Activated CD8-positive, alpha-beta T cell treated with anti-CD3 and anti-CD28 coated beads for 36 hours (primary cell): ENCODE data around the gene DRC7. TPM values are rescaled to one million over a fixed set of nuclear protein-coding genes. Genes with fewer than 3 reads are reported as not detected.
A peak's percentile ranks its signal among the peaks of the same experiment; 100 is the strongest.

Experiments used
- ATAC-seq: fragments of 200-7000 bp; cut with Tn5 transposase; one replicate; pipeline ENCODE4 v1.10.0; 2021; ENCODE audit warnings: mild to moderate bottlenecking, moderate library complexity
- CTCF ChIA-PET: fragments of 350-600 bp; sonication (Branson Sonifier 250); formaldehyde crosslinking; loops from one replicate; lab custom pipeline; 2021; ENCODE audit warnings: antibody characterized with exemption; lab: Charles Lee
- POLR2A ChIA-PET: fragments of 350-600 bp; sonication (Branson Sonifier 250); formaldehyde crosslinking; loops from one replicate; lab custom pipeline; 2021; ENCODE audit warnings: antibody characterized with exemption; lab: Charles Lee
- DNase-seq: peaks from one replicate; pipeline ENCODE4 v3.0.0-alpha.2; 2020
- H3K27ac Mint-ChIP-seq: one replicate; pipeline ENCODE4 v1.8.0; 2021; ENCODE audit warnings: mild to moderate bottlenecking, mixed read lengths
- H3K27me3 Mint-ChIP-seq: one replicate; pipeline ENCODE4 v1.8.0; 2021; ENCODE audit warnings: mixed read lengths
- H3K36me3 Mint-ChIP-seq: one replicate; pipeline ENCODE4 v1.8.0; 2021; ENCODE audit warnings: low read depth, mixed read lengths
- H3K4me1 Mint-ChIP-seq: one replicate; pipeline ENCODE4 v1.8.0; 2021; ENCODE audit warnings: low read depth, mixed read lengths
- H3K4me3 Mint-ChIP-seq: one replicate; pipeline ENCODE4 v1.8.0; 2021; ENCODE audit warnings: mild to moderate bottlenecking, moderate library complexity, mixed read lengths
- H3K9me3 Mint-ChIP-seq: one replicate; pipeline ENCODE4 v1.8.0; 2021; ENCODE audit warnings: mixed read lengths
- intact Hi-C: fragments of 100-400 bp; cut with micrococcal nuclease; formaldehyde crosslinking; loops from one replicate; pipeline ENCODE4 v1.10.0; 2022
- total RNA-seq, 2 experiments: library from RNA; stranded (reverse); gene quantifications; one replicate each; pipeline ENCODE4 v1.2.3, GENCODE V29; 2021
- TF ChIP-seq, protein P1 (sequence below): fragments of 200-600 bp; IDR thresholded peaks from one replicate; pipeline ENCODE4 v1.8.0; 2022; ENCODE audit warnings: antibody characterized with exemption, mild to moderate bottlenecking

Gene DRC7
- total RNA-seq, 2 experiments from 2014 or later = 0.58 TPM; not detected in 1

DNA sequence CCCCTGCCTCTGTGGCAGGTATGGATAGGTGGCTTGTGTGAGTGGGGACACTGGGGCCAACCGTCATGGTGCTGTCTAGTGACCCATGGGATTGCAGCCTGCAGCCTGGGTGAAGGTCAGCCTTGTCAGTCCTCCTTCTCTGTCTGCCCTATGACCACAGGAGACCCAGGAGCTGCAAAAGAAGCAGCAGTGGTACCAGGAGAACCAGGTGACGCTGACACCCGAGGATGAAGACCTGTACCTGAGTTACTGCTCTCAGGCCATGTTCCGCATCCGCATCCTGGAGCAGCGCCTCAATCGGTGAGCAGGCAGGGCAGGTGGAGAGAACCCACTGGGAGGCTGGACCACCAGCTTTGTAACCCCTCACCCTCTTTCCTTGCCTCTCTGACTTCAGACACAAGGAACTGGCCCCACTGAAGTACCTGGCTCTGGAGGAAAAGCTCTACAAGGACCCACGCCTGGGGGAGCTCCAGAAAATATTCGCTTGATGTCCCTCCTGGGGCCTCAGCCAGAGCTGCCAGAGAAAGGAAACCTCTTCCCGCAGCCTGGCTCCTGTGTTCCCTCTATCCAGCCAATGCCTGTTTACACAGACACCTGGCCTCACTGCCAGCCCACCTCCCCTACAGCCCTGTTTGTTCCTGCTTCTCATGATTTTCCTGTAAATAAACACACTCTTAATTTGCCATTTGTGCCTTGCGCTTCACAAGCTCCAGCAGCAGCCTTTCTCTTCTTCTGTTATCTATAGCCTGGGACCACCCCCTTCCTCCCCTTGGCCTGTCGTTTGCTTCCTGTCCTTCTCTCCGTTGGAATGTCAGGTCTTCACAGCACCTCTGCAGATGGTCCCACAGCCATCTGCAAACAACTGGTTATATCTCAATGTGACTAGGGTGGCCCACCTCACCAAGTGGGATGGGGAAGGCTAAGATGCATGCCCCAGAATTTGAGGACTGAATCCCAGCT, 36.4 kb downstream of the DRC7 start:
- Mint-ChIP-seq H3K4me1 (peaks cover 3% of the 10 kb centered on the region), H3K4me3 (no peak overlapping the region), H3K36me3 (peaks cover 15% of the 10 kb centered on the region), H3K27ac (no peak overlapping the region), H3K9me3 (peaks cover 8% of the 10 kb centered on the region), H3K27me3 (no peaks in the 10 kb centered on the region)
- ChIA-PET CTCF (interaction anchor here (1.4 to 2.8 kb wide), 2 partner anchors 83 to 154 kb away, joined by 4 to 13 read pairs; no protein-coding TSS in a partner anchor), POLR2A (no interaction called here)
- DNase-seq (no peak), ATAC-seq (no peak)
- TF ChIP-seq, protein P1, sequence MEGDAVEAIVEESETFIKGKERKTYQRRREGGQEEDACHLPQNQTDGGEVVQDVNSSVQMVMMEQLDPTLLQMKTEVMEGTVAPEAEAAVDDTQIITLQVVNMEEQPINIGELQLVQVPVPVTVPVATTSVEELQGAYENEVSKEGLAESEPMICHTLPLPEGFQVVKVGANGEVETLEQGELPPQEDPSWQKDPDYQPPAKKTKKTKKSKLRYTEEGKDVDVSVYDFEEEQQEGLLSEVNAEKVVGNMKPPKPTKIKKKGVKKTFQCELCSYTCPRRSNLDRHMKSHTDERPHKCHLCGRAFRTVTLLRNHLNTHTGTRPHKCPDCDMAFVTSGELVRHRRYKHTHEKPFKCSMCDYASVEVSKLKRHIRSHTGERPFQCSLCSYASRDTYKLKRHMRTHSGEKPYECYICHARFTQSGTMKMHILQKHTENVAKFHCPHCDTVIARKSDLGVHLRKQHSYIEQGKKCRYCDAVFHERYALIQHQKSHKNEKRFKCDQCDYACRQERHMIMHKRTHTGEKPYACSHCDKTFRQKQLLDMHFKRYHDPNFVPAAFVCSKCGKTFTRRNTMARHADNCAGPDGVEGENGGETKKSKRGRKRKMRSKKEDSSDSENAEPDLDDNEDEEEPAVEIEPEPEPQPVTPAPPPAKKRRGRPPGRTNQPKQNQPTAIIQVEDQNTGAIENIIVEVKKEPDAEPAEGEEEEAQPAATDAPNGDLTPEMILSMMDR = no peak
- intact Hi-C loops = loop anchor here (10.0 kb wide), 1 partner anchor 126 kb away; no protein-coding TSS in a partner anchor

DNA sequence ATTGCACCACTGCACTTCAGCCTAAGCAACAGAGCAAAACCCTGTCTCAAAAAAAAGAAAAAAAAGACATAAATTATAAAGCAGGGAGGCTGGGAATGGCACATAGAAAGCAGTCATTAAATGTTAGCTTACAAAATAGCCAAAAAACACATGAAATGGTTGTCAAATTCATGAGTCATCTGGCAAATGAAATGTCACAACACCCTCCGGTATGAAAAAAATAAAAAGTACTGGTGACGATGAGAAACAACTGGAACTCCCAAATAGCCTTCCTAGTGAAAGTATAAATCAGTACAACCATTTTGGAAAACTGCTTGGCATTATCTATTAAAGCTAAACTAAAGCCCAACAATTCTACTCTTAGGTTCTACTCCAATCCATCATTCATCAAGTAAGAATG, 37.4 kb downstream of the DRC7 start:
- Mint-ChIP-seq H3K36me3 (peaks cover 15% of the 10 kb centered on the region), H3K4me1 (peaks cover 11% of the 10 kb centered on the region), H3K27ac (no peak overlapping the region), H3K27me3 (no peaks in the 10 kb centered on the region), H3K4me3 (no peak overlapping the region), H3K9me3 (peaks cover 8% of the 10 kb centered on the region)
- intact Hi-C loops = loop anchor here (10.0 kb wide), 1 partner anchor 127 kb away; no protein-coding TSS in a partner anchor
- CTCF ChIA-PET = interaction anchor here (1.4 to 2.8 kb wide), 2 partner anchors 84 to 155 kb away, joined by 4 to 13 read pairs; no protein-coding TSS in a partner anchor
- POLR2A ChIA-PET = interaction anchor here (0.7 kb wide), 1 partner anchor 180 kb away, joined by 3 read pairs; no protein-coding TSS in a partner anchor
- no peak for ATAC-seq
- no peak for DNase-seq
- TF ChIP-seq, protein P1 = no peak

GRCh38 chr16:57732714-57733113, 38.1 kb downstream of the DRC7 start:
- Mint-ChIP-seq H3K9me3 (peaks cover 8% of the 10 kb centered on the region), H3K4me3 (peak overlapping the region; percentile 99), H3K27ac (no peak overlapping the region), H3K4me1 (peaks cover 17% of the 10 kb centered on the region), H3K36me3 (peaks cover 15% of the 10 kb centered on the region), H3K27me3 (no peaks in the 10 kb centered on the region)
- intact Hi-C loops = loop anchor here (10.0 kb wide), 1 partner anchor 128 kb away; no protein-coding TSS in a partner anchor
- TF ChIP-seq, protein P1 = no peak
- POLR2A ChIA-PET = interaction anchor here (0.7 kb wide), 1 partner anchor 181 kb away, joined by 3 read pairs; no protein-coding TSS in a partner anchor
- CTCF ChIA-PET = interaction anchor here (2.8 kb wide), 1 partner anchor 156 kb away, joined by 13 read pairs; no protein-coding TSS in a partner anchor
- DNase-seq = no peak
- no peak for ATAC-seq

- ATAC-seq = no peak
- intact Hi-C loops = loop anchor here (10.0 kb wide), 1 partner anchor 130 kb away; no protein-coding TSS in a partner anchor
These were observed 39.8 kb downstream of the DRC7 start for GRCh38 chr16:57734308-57734924.

More at GRCh38 chr16:57734308-57734924, 39.8 kb downstream of the DRC7 start:
- peaks cover 18% of the 10 kb centered on the region for H3K4me1 Mint-ChIP-seq
- H3K27ac Mint-ChIP-seq = peak overlapping the region; percentile 98
- TF ChIP-seq, protein P1 = no peak
- H3K9me3 Mint-ChIP-seq = peaks cover 8% of the 10 kb centered on the region
- no peak for DNase-seq
- peak overlapping the region; percentile 99 for H3K4me3 Mint-ChIP-seq
- H3K36me3 Mint-ChIP-seq = peaks cover 15% of the 10 kb centered on the region
- POLR2A ChIA-PET = interaction anchor here (0.6 to 1.4 kb wide), 7 partner anchors 8 to 564 kb away, joined by 3 to 4 read pairs (median 3); partner anchors contain the start of genes CCDC102A and CFAP20
- CTCF ChIA-PET = interaction anchor here (5.6 kb wide), 1 partner anchor 22 kb away, joined by 24 read pairs; no protein-coding TSS in a partner anchor
- H3K27me3 Mint-ChIP-seq = no peaks in the 10 kb centered on the region
